Neural progenitor cell (in vitro differentiated cells): Measurements from ENCODE around the gene IQCM. TPM values are rescaled to one million over a fixed set of nuclear protein-coding genes. Genes with fewer than 3 reads are reported as not detected.

Experiments used
- DNase-seq: peaks from one replicate; pipeline ENCODE4 v3.0.0-alpha.2; 2016; ENCODE audit warnings: low spot score
- H2AFZ ChIP-seq: fragments of 200-600 bp; sonication (generic); replicated peaks from 2 replicates; pipeline ENCODE4 v1.6.1; 2016; ENCODE audit warnings: antibody characterized with exemption
- H3F3A ChIP-seq: fragments of 200-600 bp; sonication (generic); 2 replicates; pipeline ENCODE4 v1.6.1; 2016; ENCODE audit warnings: antibody characterized with exemption, low read depth
- H3K27ac ChIP-seq: fragments of 200-600 bp; sonication (generic); 2 replicates; pipeline ENCODE4 v1.5.1; 2016; ENCODE audit warnings: mild to moderate bottlenecking
- H3K27me3 ChIP-seq: fragments of 200-600 bp; sonication (generic); 2 replicates; pipeline ENCODE4 v1.6.1; 2016; ENCODE audit warnings: mild to moderate bottlenecking, moderate library complexity
- H3K36me3 ChIP-seq: fragments of 200-600 bp; sonication (generic); 2 replicates; pipeline ENCODE4 v1.5.1; 2016
- H3K4me1 ChIP-seq: fragments of 200-600 bp; sonication (generic); 2 replicates; pipeline ENCODE4 v1.6.1; 2016; ENCODE audit warnings: mixed run types
- H3K4me2 ChIP-seq: fragments of 200-600 bp; sonication (generic); 2 replicates; pipeline ENCODE4 v1.6.1; 2016
- H3K4me3 ChIP-seq: fragments of 200-600 bp; sonication (generic); 2 replicates; pipeline ENCODE4 v1.5.1; 2016
- H3K79me2 ChIP-seq: fragments of 200-600 bp; sonication (generic); 2 replicates; pipeline ENCODE4 v1.6.1; 2016; ENCODE audit warnings: low read depth
- H3K9ac ChIP-seq: fragments of 200-600 bp; sonication (generic); 2 replicates; pipeline ENCODE4 v1.6.1; 2016
- H3K9me3 ChIP-seq: fragments of 200-600 bp; sonication (generic); 2 replicates; pipeline ENCODE4 v1.5.1; 2016; ENCODE audit warnings: low read depth
- H4K20me1 ChIP-seq: fragments of 200-600 bp; sonication (generic); 2 replicates; pipeline ENCODE4 v1.6.1; 2016; ENCODE audit warnings: low read depth
- H3K27ac Mint-ChIP-seq: 3 replicates; pipeline ENCODE4 v1.8.0; 2021; ENCODE audit warnings: mixed read lengths
- H3K27me3 Mint-ChIP-seq: 2 replicates; pipeline ENCODE4 v1.8.0; 2022; ENCODE audit warnings: low read depth, mild to moderate bottlenecking, inconsistent platforms, moderate library complexity, mixed read lengths; ENCODE audit not compliant: insufficient read depth
- H3K36me3 Mint-ChIP-seq: 3 replicates; pipeline ENCODE4 v1.8.0; 2021; ENCODE audit warnings: mixed read lengths
- H3K4me1 Mint-ChIP-seq: 3 replicates; pipeline ENCODE4 v1.8.0; 2021; ENCODE audit warnings: mixed read lengths
- H3K4me3 Mint-ChIP-seq: 3 replicates; pipeline ENCODE4 v1.8.0; 2021; ENCODE audit warnings: mild to moderate bottlenecking, moderate library complexity, mixed read lengths
- H3K9me3 Mint-ChIP-seq: 3 replicates; pipeline ENCODE4 v1.8.0; 2020; ENCODE audit warnings: mixed read lengths
- CTCF ChIP-seq: fragments of 200-600 bp; sonication (generic); IDR thresholded peaks from 2 replicates; pipeline ENCODE4 v1.5.1; 2017; ENCODE audit warnings: antibody characterized with exemption, mild to moderate bottlenecking
- EZH2 ChIP-seq: fragments of 200-600 bp; sonication (generic); IDR thresholded peaks from 2 replicates; pipeline ENCODE4 v1.6.1; 2017; ENCODE audit warnings: antibody characterized with exemption, mild to moderate bottlenecking, moderate library complexity
- EZH2phosphoT487 ChIP-seq: fragments of 200-600 bp; sonication (generic); IDR thresholded peaks from 2 replicates; pipeline ENCODE4 v1.6.1; 2017; ENCODE audit warnings: antibody characterized with exemption
- total RNA-seq: library from RNA; depleted of rRNA; stranded (reverse); fragments of >200 nt; gene quantifications from 2 replicates; pipeline ENCODE4 v1.2.3, GENCODE V29; 2015; ENCODE audit warnings: low replicate concordance

IQCM gene
- total RNA-seq, 1 donor from 2014 or later: 0.26 TPM

DNA sequence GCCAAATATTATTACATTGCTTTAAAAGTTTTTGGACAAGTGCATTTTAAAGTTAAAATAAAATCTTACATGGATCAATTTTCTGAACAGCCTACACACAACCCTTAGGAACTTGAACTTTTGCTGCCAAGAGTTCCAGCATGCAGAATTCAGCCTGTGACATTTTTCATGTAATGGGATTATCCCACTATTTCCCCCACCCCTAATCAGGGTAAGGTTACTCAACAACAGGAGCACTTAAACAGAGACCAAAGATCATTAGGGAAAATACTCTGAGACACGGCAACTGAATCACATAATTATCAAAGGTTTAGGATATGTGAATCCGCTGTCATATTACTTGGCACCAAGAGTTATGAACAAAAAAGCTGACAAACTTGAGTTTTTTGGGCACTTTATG is 47.2 kb downstream of the IQCM start:
- Histone ChIP-seq H3K4me2 (no peak overlapping the region), H4K20me1 (no peaks in the 10 kb centered on the region), H2AFZ (no peak overlapping the region), H3K4me3 (no peak overlapping the region), H3K79me2 (no peaks in the 10 kb centered on the region), H3K9me3 (no peaks in the 10 kb centered on the region), H3K9ac (no peak overlapping the region), H3K36me3 (no peaks in the 10 kb centered on the region), H3K4me1 (peaks cover 7% of the 10 kb centered on the region), H3K27me3 (no peaks in the 10 kb centered on the region), H3F3A (no peaks in the 10 kb centered on the region), H3K27ac (no peak overlapping the region)
- no peaks in the 10 kb centered on the region for H3K4me1 Mint-ChIP-seq
- no peaks in the 10 kb centered on the region for H3K27me3 Mint-ChIP-seq
- H3K27ac Mint-ChIP-seq: no peak overlapping the region
- H3K9me3 Mint-ChIP-seq: no peaks in the 10 kb centered on the region
- no peak overlapping the region for H3K4me3 Mint-ChIP-seq
- DNase-seq: no peak
- H3K36me3 Mint-ChIP-seq: no peaks in the 10 kb centered on the region
- TF ChIP-seq CTCF (no peak), EZH2phosphoT487 (no peak), EZH2 (no peak)

DNA sequence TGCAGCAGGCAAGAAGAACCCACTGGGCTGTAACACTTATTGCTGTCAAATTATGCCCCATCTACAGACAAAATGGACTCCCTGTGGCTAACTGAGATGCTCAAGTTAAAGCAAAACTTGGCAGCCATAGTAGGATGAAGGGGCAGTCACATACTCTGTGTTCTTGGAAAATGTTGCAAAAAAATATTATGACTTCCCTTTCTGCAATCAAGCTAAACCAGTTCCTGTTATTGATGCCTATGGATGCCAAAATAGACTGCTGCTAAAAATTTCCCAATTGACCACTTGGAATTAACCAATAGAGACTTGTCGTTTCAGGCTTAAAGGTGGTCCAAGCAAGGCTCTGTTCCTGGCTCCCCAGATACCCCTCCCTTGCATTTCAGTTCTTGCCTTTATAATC is 49.5 kb downstream of the IQCM start:
- Mint-ChIP-seq H3K36me3 (no peaks in the 10 kb centered on the region), H3K27ac (no peak overlapping the region), H3K9me3 (no peaks in the 10 kb centered on the region), H3K4me3 (no peak overlapping the region), H3K27me3 (no peaks in the 10 kb centered on the region), H3K4me1 (no peaks in the 10 kb centered on the region)
- H3K4me1 ChIP-seq: peaks cover 7% of the 10 kb centered on the region
- no peak overlapping the region for H3K4me2 ChIP-seq
- no peak overlapping the region for H3K4me3 ChIP-seq
- no peaks in the 10 kb centered on the region for H3K9me3 ChIP-seq
- H3K79me2 ChIP-seq: no peaks in the 10 kb centered on the region
- H3K27me3 ChIP-seq: no peaks in the 10 kb centered on the region
- no peak for DNase-seq
- TF ChIP-seq CTCF (no peak), EZH2 (no peak), EZH2phosphoT487 (no peak)
- no peaks in the 10 kb centered on the region for H3F3A ChIP-seq
- no peaks in the 10 kb centered on the region for H4K20me1 ChIP-seq
- H3K36me3 ChIP-seq: no peaks in the 10 kb centered on the region
- no peak overlapping the region for H2AFZ ChIP-seq
- no peak overlapping the region for H3K9ac ChIP-seq
- no peak overlapping the region for H3K27ac ChIP-seq

DNA sequence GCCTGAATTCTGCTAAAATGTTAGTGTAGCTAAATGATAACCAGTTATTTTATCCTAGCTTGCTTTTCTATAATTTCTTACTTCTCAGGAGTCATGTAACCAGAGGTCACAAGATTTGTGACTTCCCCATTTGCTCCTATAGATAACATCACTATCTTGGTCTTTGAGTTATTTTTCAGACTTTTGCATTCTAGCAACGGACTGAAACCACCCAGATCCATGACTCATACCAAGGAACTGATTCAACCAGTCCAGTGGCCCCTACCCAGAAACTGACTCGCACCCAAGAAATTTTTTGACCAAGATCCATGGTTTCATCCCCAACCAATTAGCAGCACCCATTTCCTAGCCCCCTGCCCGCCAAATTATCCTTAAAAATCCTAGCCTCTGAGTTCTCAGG is 50.0 kb downstream of the IQCM start:
- Histone ChIP-seq H3K79me2 (no peaks in the 10 kb centered on the region), H3K9me3 (no peaks in the 10 kb centered on the region), H4K20me1 (no peaks in the 10 kb centered on the region), H3K36me3 (no peaks in the 10 kb centered on the region), H3K4me1 (peaks cover 7% of the 10 kb centered on the region), H3K27ac (no peak overlapping the region), H3K4me3 (no peak overlapping the region), H3K9ac (no peak overlapping the region), H3F3A (no peaks in the 10 kb centered on the region), H2AFZ (no peak overlapping the region), H3K27me3 (no peaks in the 10 kb centered on the region), H3K4me2 (no peak overlapping the region)
- no peak overlapping the region for H3K27ac Mint-ChIP-seq
- TF ChIP-seq EZH2 (no peak), EZH2phosphoT487 (no peak), CTCF (no peak)
- H3K4me3 Mint-ChIP-seq: no peak overlapping the region
- no peaks in the 10 kb centered on the region for H3K9me3 Mint-ChIP-seq
- no peak for DNase-seq
- no peaks in the 10 kb centered on the region for H3K27me3 Mint-ChIP-seq
- no peaks in the 10 kb centered on the region for H3K36me3 Mint-ChIP-seq
- H3K4me1 Mint-ChIP-seq: no peaks in the 10 kb centered on the region

- Histone ChIP-seq H4K20me1 (no peaks in the 10 kb centered on the region), H3K27me3 (no peaks in the 10 kb centered on the region), H3K27ac (no peak overlapping the region), H3K4me1 (no peaks in the 10 kb centered on the region), H3F3A (no peaks in the 10 kb centered on the region), H3K36me3 (no peaks in the 10 kb centered on the region), H3K9ac (no peak overlapping the region), H3K4me2 (no peak overlapping the region), H3K79me2 (no peaks in the 10 kb centered on the region), H3K9me3 (no peaks in the 10 kb centered on the region), H2AFZ (no peak overlapping the region), H3K4me3 (no peak overlapping the region)
- H3K4me3 Mint-ChIP-seq: no peak overlapping the region
- peaks cover 3% of the 10 kb centered on the region for H3K4me1 Mint-ChIP-seq
- DNase-seq: no peak
- H3K27ac Mint-ChIP-seq: no peak overlapping the region
- peaks cover 5% of the 10 kb centered on the region for H3K27me3 Mint-ChIP-seq
- H3K9me3 Mint-ChIP-seq: no peaks in the 10 kb centered on the region
- no peak for TF ChIP-seq EZH2phosphoT487
- TF ChIP-seq CTCF: no peak
- TF ChIP-seq EZH2: no peak
- H3K36me3 Mint-ChIP-seq: no peaks in the 10 kb centered on the region
These were observed 59.7 kb downstream of the IQCM start for GRCh38 chr4:149755969-149756368.
